Osteoblast (primary cell): ENCODE data around the gene MRPS18B. TPM values are rescaled to one million over a fixed set of nuclear protein-coding genes. Genes with fewer than 3 reads are reported as not detected.
"Not testable (repeated sequence)": the region's sequence is repeated elsewhere in the genome, so short reads cannot be mapped to it uniquely, and the experiment has no call there.

Experiments
- DNase-seq: peaks from one replicate; pipeline ENCODE4 v3.0.0; 2011; ENCODE audit warnings: low spot score, mixed read lengths; ENCODE audit not compliant: insufficient read length; ENCODE audit errors: missing footprints
- H2AFZ ChIP-seq: 2 replicates; pipeline ENCODE4 v1.6.0; 2011; ENCODE audit warnings: mild to moderate bottlenecking, low read length
- H3K27ac ChIP-seq: 2 replicates; pipeline ENCODE4 v1.5.1; 2011; ENCODE audit warnings: mild to moderate bottlenecking, low read depth, low read length, moderate library complexity
- H3K27me3 ChIP-seq: 2 replicates; pipeline ENCODE4 v1.6.0; 2012; ENCODE audit warnings: mild to moderate bottlenecking, control low read depth, inconsistent platforms, low read length, moderate library complexity; ENCODE audit not compliant: insufficient read depth
- H3K36me3 ChIP-seq: 2 replicates; pipeline ENCODE4 v1.5.1; 2011; ENCODE audit warnings: mild to moderate bottlenecking, low read length, control low read depth, moderate library complexity; ENCODE audit not compliant: insufficient read depth
- H3K4me1 ChIP-seq: 2 replicates; pipeline ENCODE4 v1.5.1; 2011; ENCODE audit warnings: mild to moderate bottlenecking, low read length, control low read depth, moderate library complexity; ENCODE audit not compliant: insufficient read depth
- H3K4me2 ChIP-seq: 2 replicates; pipeline ENCODE4 v1.6.0; 2011; ENCODE audit warnings: mild to moderate bottlenecking, low read length; ENCODE audit not compliant: insufficient read depth
- H3K4me3 ChIP-seq: fragments of 200-600 bp; sonication (generic); 3 replicates; pipeline ENCODE4 v1.5.1; 2012; ENCODE audit warnings: mild to moderate bottlenecking, low read length, inconsistent platforms; ENCODE audit not compliant: insufficient read depth
- H3K79me2 ChIP-seq: 2 replicates; pipeline ENCODE4 v1.6.0; 2012; ENCODE audit warnings: mild to moderate bottlenecking, low read length, control low read depth, inconsistent platforms; ENCODE audit not compliant: insufficient read depth
- H3K9me3 ChIP-seq: 2 replicates; pipeline ENCODE4 v1.5.1; 2011; ENCODE audit warnings: low read depth, low read length, control low read depth
- H4K20me1 ChIP-seq: 2 replicates; pipeline ENCODE4 v1.6.0; 2012; ENCODE audit warnings: mild to moderate bottlenecking, low read length, control low read depth; ENCODE audit not compliant: insufficient read depth
- total RNA-seq: library from RNA; depleted of rRNA; stranded (reverse); fragments of >200 nt; gene quantifications from 2 replicates; pipeline ENCODE4 v1.2.3, GENCODE V29; 2012
- TF ChIP-seq, protein P1 (sequence below): IDR thresholded peaks from 2 replicates; pipeline ENCODE4 v1.5.1; 2011; ENCODE audit warnings: mild to moderate bottlenecking, low read depth, low read length, moderate library complexity; ENCODE audit errors: extremely low read depth

MRPS18B gene
- total RNA-seq, 1 donor: 67.3 TPM

DNA sequence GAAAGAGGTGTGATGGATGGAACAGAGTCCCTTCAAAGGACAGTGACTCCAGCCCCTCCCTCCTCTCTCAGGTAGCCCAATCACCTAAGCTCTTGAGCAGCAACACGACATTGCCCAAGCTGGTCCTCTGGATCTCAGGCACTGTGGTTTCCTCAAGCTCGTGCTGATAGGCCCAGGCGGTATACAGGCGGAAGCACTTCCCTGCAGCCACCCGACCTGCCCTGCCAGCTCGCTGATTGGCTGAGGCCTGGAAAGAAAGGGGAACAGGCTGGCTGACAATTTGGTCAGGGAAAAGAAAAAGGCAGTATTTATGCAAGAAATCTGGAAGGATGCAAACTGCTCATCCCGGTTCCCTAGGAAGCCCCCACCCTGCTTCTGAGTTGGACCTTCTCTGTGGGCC, 38.9 kb downstream of the MRPS18B start:
- no peak overlapping the region for H2AFZ ChIP-seq
- no peaks in the 10 kb centered on the region for H3K9me3 ChIP-seq
- peak; percentile 31 for DNase-seq
- no peaks in the 10 kb centered on the region for H4K20me1 ChIP-seq
- H3K4me2 ChIP-seq: no peak overlapping the region
- no peaks in the 10 kb centered on the region for H3K4me1 ChIP-seq
- H3K27ac ChIP-seq: no peak overlapping the region
- TF ChIP-seq, protein P1, sequence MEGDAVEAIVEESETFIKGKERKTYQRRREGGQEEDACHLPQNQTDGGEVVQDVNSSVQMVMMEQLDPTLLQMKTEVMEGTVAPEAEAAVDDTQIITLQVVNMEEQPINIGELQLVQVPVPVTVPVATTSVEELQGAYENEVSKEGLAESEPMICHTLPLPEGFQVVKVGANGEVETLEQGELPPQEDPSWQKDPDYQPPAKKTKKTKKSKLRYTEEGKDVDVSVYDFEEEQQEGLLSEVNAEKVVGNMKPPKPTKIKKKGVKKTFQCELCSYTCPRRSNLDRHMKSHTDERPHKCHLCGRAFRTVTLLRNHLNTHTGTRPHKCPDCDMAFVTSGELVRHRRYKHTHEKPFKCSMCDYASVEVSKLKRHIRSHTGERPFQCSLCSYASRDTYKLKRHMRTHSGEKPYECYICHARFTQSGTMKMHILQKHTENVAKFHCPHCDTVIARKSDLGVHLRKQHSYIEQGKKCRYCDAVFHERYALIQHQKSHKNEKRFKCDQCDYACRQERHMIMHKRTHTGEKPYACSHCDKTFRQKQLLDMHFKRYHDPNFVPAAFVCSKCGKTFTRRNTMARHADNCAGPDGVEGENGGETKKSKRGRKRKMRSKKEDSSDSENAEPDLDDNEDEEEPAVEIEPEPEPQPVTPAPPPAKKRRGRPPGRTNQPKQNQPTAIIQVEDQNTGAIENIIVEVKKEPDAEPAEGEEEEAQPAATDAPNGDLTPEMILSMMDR: no peak
- no peaks in the 10 kb centered on the region for H3K79me2 ChIP-seq
- H3K36me3 ChIP-seq: peaks cover 81% of the 10 kb centered on the region
- no peaks in the 10 kb centered on the region for H3K27me3 ChIP-seq
- no peak overlapping the region for H3K4me3 ChIP-seq

DNA sequence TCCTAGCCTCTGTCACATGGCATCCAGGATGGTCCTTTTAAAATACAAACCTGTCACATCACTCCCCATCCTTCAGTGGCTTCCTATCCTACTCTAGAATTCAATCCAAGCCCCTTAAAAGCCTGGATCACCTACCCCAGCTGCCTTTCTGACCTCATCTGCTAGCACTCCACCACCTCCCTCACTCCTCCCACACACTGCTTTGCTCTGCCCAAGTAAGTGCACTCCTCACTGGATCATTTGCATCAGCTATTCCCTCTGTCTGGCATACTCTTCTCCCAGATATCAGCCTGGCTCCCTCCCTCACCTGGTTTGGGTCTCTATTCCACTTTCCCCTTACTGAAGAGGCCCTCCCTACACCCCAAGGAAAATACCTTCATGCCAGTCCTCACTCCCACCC, 39.8 kb downstream of the MRPS18B start:
- peaks cover 80% of the 10 kb centered on the region for H3K36me3 ChIP-seq

DNA sequence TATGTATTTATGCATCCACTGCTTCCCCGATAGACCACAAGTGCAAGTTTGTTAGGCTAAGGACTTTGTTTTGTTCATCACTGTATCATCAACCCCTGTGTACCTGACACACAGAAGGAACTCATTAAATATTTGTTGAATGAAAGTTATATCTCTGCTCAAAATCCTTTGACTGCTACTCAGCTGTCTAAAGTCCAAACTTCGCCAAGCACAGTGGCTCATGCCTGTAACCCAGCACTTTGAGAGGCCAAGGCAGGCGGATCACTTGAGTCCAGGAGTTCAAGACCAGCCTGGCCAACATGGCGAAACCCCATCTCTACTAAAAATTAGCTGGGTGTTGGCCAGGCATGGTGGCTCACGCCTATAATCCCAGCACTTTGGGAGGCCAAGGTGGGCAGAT, 40.3 kb downstream of the MRPS18B start:
- not testable (repeated sequence) for H3K27ac ChIP-seq, H3K4me1 ChIP-seq, DNase-seq, H3K9me3 ChIP-seq, H3K27me3 ChIP-seq, H4K20me1 ChIP-seq, H3K79me2 ChIP-seq, H3K4me2 ChIP-seq, H3K4me3 ChIP-seq, H2AFZ ChIP-seq
- peaks cover 81% of the 10 kb centered on the region for H3K36me3 ChIP-seq

More for the DNA sequence above, 39.8 kb downstream of the MRPS18B start:
- no peaks in the 10 kb centered on the region for H4K20me1 ChIP-seq
- no peak overlapping the region for H2AFZ ChIP-seq
- no peak overlapping the region for H3K4me3 ChIP-seq
- no peaks in the 10 kb centered on the region for H3K4me1 ChIP-seq
- DNase-seq: no peak
- no peaks in the 10 kb centered on the region for H3K9me3 ChIP-seq
- TF ChIP-seq, protein P1: no peak
- H3K27me3 ChIP-seq: no peaks in the 10 kb centered on the region
- H3K4me2 ChIP-seq: no peak overlapping the region
- no peak overlapping the region for H3K27ac ChIP-seq
- no peaks in the 10 kb centered on the region for H3K79me2 ChIP-seq

DNA sequence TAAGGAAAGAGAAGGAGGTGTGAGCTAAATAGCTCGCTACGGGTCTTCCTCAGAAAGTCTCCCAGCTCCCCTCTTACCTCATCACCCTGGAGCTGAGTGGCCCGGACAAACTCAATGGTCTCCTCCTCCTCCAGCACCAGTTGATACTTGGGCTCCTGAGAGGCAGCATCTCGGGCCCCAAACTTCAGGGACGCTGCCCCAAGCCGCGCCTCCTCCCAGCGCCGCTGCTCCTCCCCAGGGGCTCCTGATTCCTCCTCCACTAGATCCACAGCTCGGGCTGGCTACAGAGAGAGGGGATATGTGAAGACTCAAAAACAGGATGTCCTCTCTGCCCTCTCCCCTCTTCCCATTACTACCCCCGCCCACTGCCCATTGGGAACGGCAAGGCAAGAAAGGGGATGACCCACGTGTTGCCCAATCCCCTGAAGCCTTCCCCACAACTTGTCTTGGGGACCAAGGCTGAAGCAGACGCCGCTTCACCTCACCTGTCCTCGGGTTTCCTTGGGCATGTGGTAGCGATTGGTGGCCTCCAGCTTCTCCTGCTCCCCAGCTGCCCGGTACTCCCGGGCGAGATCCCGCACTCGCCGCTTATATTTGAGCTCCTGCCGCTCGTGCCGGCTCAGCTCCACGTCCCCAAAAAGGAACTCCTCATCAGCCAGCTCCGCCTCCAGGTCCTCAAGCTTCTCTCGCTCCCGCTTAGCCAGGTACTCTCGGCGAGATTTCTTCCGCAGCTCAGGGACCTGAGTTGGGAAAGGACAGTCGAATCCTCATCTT, 47.5 kb downstream of the MRPS18B start:
- Histone ChIP-seq H2AFZ (no peak overlapping the region), H3K79me2 (peaks cover 7% of the 10 kb centered on the region), H3K4me2 (no peak overlapping the region), H3K27me3 (no peaks in the 10 kb centered on the region), H3K27ac (no peak overlapping the region), H3K4me1 (no peaks in the 10 kb centered on the region), H3K36me3 (peaks cover 69% of the 10 kb centered on the region), H4K20me1 (peaks cover 5% of the 10 kb centered on the region), H3K4me3 (no peak overlapping the region), H3K9me3 (no peaks in the 10 kb centered on the region)
- TF ChIP-seq, protein P1: no peak
- DNase-seq: peak; percentile 50

DNA sequence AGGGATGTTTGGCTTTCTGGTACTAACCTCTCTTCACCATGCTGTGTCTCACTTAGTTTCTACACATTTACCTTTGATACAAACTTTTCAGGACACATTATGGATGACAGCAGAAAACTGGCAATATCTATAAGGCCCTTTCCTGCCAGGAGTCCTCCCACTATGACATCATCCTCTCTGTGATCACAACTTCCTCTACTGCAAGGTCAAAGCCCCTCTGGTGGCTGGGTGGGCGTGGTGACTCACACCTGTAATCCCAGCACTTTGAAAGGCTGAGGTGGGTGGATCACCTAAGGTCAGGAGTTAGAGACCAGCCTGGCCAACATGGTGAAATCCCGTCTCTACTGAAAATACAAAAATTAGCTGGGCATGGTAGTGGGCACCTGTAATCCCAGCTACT, 48.7 kb downstream of the MRPS18B start:
- H4K20me1 ChIP-seq, H3K27me3 ChIP-seq, H3K4me1 ChIP-seq, H3K27ac ChIP-seq, H2AFZ ChIP-seq, H3K9me3 ChIP-seq, H3K4me2 ChIP-seq, H3K4me3 ChIP-seq: not testable (repeated sequence)
- H3K36me3 ChIP-seq: peaks cover 72% of the 10 kb centered on the region
- DNase-seq: peak; percentile 73
- peaks cover 17% of the 10 kb centered on the region for H3K79me2 ChIP-seq
